HuH-7 (cell line): ENCODE measurements around the gene ROPN1B.
"Not testable (repeated sequence)": the region's sequence is repeated elsewhere in the genome, so short reads cannot be mapped to it uniquely, and the experiment has no call there.

Experiments used
- DNase-seq: peaks from one replicate; pipeline ENCODE4 v3.0.0; 2011; ENCODE audit warnings: low spot score

The ROPN1B gene

GRCh38 chr3:125968701-125969592, at the start of gene ROPN1B:
TSS of gene ROPN1B (plus strand) at chr3:125969178. CDS start at chr3:125972055, 2,877 bp downstream.
- not testable (repeated sequence) for DNase-seq

GRCh38 chr3:125920191-125920590, 48.8 kb upstream of the ROPN1B start:
- DNase-seq: not testable (repeated sequence)

DNA sequence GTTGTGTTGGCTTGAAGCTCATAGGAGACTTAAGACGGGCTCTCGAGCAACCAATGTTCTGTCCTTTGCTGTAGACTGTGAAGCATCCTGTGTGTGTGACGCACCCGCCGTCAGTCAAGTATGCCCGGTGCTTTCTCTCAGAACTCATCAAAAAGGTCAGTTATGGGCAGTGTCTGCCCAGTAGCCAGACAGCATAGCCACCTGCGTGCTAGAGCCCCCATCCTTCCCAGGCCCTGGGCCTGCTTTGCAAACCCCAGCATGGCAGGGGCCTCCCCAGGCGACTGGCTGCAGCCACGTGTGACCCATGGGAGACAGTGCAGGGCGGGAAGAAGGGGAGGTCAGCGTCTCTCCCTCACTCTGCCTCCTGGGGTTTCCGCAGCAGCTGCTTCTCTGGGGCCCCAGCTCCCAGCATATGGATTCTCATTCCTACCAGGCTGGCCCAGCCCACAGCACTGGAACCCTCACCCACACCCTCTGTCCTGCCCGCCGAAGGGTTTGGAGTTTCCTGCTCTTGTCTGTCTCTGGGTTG, 48.2 kb upstream of the ROPN1B start:
- DNase-seq: not testable (repeated sequence)

DNA sequence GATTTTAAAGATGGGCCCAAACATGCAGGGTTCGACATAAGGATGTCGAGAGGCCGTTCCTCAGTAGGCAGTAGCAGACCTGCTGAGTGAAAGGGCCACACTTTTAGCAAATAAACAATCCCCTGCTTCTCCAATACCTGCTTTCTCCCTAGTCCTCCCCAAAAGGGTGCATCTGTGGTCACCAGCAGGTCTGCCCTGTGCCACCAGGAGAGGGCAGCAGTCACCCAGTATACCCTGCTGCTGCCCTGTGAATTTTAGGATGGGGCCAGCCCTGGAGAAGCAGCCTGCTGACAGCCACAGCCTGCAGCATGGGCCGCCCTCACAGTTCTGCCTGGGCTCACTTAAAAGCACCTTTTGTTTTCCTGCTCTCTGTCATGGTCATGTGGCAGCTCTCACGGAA, 47.3 kb upstream of the ROPN1B start:
- not testable (repeated sequence) for DNase-seq

DNA sequence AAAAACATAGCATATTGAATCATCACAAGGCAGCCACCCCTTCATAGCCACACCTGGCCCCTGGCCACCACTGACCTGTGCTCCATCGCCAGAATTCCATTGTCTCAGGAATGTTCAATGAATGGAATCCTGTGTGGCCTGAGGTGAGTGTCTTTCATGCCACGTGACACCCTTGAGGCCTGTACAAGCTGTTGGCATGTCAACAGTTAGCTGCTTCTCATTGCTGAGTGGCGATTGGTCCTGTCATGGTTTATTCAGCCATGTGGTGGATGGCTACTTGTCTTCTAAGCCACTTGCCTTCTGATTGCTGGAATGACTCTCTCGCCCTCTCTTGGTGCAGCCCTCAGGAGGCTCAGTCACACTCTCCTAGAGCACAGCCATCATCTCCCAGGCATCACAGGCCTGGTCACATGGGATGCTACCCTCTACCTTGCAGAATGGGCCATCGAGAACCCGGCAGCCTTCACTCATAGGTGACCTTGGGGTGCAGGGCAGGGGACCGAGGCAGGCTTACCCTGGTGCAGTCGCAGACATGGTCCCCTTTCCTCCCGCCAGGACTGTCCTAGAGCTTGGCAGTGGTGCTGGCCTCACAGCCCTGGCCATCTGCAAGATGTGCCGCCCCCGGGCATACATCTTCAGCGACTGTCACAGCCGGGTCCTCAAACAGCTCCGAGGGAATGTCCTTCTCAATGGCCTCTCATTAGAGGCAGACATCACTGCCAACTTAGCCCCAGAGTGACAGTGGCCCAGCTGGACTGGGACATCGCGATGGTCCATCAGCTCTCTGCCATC, 45.5 kb upstream of the ROPN1B start:
- DNase-seq: not testable (repeated sequence)

DNA sequence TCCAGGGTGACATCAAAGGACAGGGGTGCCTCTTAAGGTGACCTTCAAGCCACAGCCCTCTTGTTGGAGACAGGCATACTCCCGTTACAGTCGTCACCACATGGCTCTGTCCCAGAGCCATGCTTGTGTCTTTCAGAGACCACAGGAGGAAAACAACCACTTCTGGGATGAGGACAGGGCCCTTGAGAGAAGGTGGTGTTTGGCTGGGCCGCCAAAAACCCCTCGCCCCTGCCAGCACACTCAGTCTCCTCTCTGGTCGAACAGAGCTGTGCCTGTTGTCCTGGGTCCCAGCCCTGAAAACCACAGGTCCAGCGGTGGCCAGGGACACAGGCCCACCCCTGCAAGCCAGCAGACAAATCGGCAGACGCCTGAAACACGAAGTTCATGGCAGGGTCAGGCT, 44.7 kb upstream of the ROPN1B start:
- DNase-seq: not testable (repeated sequence)

- DNase-seq: not testable (repeated sequence)
Measured at GRCh38 chr3:125925727-125926126, 43.3 kb upstream of the ROPN1B start.

- not testable (repeated sequence) for DNase-seq
Measured at GRCh38 chr3:125928771-125929545, 40.0 kb upstream of the ROPN1B start.

DNA sequence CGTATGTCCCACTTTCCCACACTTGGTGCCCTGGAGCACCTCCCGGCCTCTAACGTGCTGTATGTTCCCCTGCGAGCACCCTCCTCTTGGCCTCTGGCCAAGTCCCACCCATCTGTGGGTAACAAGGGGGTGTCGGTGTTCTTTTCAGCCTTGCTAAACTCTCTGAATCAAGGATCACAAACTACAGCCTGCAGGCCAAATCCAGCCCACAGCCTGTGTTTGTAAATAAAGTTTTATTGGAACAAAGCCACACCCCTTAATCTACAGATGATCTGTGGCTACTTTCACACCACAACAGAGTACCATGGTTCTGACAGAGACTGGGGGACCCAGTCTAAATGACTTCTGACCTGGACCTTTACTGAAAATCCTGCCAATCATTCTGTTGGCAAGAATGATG, 39.2 kb upstream of the ROPN1B start:
- DNase-seq: not testable (repeated sequence)

DNA sequence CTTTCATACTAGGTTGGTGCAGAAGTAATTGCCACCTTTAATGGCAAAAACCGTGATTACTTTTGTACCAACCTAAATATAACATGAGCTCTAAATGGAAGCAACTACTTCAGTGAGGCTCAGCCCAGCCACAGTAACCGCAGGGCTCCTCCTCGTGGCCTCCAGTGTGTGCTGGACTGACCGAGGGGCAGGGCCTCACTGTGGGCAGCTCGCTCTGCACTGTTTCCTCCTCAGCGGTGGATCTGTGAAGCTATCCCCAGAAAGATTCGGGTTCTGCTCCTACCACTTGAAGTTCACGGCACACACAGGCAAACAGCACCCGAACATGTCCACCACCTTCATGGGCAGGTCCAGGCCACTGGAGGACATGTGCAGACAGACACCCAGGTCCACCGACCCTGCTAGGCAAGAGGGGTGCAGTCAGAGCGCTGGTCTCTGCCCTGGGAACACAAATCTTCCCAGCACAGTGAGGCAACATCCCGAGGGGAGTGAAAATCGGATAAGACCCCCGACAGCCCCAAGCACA, 37.6 kb upstream of the ROPN1B start:
- not testable (repeated sequence) for DNase-seq

- DNase-seq: not testable (repeated sequence)
Measured at GRCh38 chr3:125933397-125934173, 35.4 kb upstream of the ROPN1B start.

- not testable (repeated sequence) for DNase-seq
Measured at GRCh38 chr3:125935252-125935874, 33.6 kb upstream of the ROPN1B start.

DNA sequence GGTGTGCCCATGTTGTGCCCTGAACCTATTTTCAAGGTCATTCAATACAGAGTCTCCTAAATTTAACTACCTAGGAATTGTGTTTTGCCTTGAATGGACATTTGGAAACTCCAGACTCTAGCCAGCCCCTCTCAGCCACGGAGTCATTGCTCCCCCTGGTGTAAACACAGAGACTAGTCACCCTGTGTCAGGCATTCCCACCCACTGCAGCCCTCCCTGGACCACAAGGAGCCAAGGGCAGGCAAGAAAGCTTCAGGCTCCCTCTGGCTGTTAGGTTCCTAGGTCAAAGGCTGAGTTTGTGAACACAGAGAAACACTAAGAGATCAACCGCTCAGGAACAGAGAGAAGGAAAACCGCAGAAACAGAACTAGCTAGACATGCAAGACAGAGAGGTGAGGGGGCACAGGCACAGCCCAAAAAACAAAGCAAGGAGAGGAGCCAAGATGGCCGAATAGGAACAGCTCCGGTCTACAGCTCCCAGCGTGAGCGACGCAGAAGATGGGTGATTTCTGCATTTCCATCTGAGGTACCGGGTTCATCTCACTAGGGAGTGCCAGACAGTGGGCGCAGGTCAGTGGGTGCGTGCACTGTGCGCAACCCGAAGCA, 32.7 kb upstream of the ROPN1B start:
- not testable (repeated sequence) for DNase-seq

- not testable (repeated sequence) for DNase-seq
Measured at GRCh38 chr3:125936891-125937290, 32.1 kb upstream of the ROPN1B start.

DNA sequence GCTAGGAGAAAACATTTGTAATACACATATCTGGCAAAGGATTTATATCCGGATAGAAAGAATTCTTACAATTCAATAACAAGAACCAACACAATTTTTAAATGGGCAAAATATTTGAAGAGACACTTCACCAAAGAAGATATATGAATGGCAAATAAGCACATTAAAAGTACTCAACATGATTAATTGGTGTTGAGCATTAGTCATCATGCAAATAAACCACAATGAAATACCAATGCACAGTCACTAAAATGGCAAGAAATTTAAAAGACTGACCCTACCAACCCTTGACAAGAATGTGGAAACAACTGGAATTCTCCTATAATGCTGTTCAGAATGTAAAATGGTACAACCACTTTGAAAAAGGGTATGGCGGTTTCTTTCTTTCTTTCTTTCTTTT, 21.2 kb upstream of the ROPN1B start:
- not testable (repeated sequence) for DNase-seq

GRCh38 chr3:125948901-125949300, 20.1 kb upstream of the ROPN1B start:
- DNase-seq: not testable (repeated sequence)

- not testable (repeated sequence) for DNase-seq
Measured at GRCh38 chr3:125951176-125951575, 17.8 kb upstream of the ROPN1B start.

GRCh38 chr3:125957020-125957419, 12.0 kb upstream of the ROPN1B start:
- DNase-seq: not testable (repeated sequence)

- DNase-seq: no peak
Measured at GRCh38 chr3:125957674-125958510, 11.1 kb upstream of the ROPN1B start.
